Small intestine (tissue), 7 donors: ENCODE measurements around the gene REL. TPM values are rescaled to one million over a fixed set of nuclear protein-coding genes. Genes with fewer than 3 reads are reported as not detected.

Experiments used
- DNase-seq, 2 donors: peaks; one replicate each; pipeline versions ENCODE4 v3.0.0 to v3.0.0-alpha.2; 2013
- FAIRE-seq: peaks from 2 replicates; lab custom pipeline; 2012; peaks lifted over from hg19 to GRCh38; lab: Jason Lieb, UNC
- H3K27ac ChIP-seq, 3 donors: one replicate each; pipeline ENCODE4 v1.5.1; 2013; ENCODE audit warnings: low read length in 2 of 3, mild to moderate bottlenecking in 2 of 3, control low read depth in 1 of 3, inconsistent platforms in 1 of 3, low read depth in 1 of 3, moderate library complexity in 1 of 3
- H3K27me3 ChIP-seq, 3 donors: one replicate each; pipeline ENCODE4 v1.6.1; 2013; ENCODE audit warnings: low read length in 3 of 3, inconsistent platforms in 1 of 3; ENCODE audit not compliant: control insufficient read depth in 3 of 3, insufficient read depth in 3 of 3
- H3K36me3 ChIP-seq, 3 donors: one replicate each; pipeline ENCODE4 v1.6.1; 2013; ENCODE audit warnings: low read length in 3 of 3, inconsistent platforms in 1 of 3, low read depth in 1 of 3, mild to moderate bottlenecking in 1 of 3, moderate library complexity in 1 of 3; ENCODE audit not compliant: control insufficient read depth in 3 of 3, insufficient read depth in 2 of 3
- H3K4me1 ChIP-seq, 3 donors: one replicate each; pipeline ENCODE4 v1.6.1; 2013; ENCODE audit warnings: low read length in 2 of 3, inconsistent platforms in 1 of 3, low read depth in 1 of 3, mild to moderate bottlenecking in 1 of 3, moderate library complexity in 1 of 3; ENCODE audit not compliant: control insufficient read depth in 3 of 3, insufficient read depth in 2 of 3
- H3K4me3 ChIP-seq, 3 donors: one replicate each; pipeline ENCODE4 v1.5.1; 2013; ENCODE audit warnings: low read length in 3 of 3, control low read depth in 1 of 3, inconsistent platforms in 1 of 3, low read depth in 1 of 3, mild to moderate bottlenecking in 1 of 3, moderate library complexity in 1 of 3
- H3K9me3 ChIP-seq, 2 donors: one replicate each; pipeline ENCODE4 v1.6.1; 2013; ENCODE audit warnings: low read depth in 1 of 2, low read length in 1 of 2; ENCODE audit not compliant: control insufficient read depth in 2 of 2, insufficient read depth in 1 of 2
- WGBS, 3 donors: extraction: QIAGEN DNeasy Blood & Tissue Kit; methylation state at CpG; one replicate each; pipeline ENCODE4 v1.1.7; 2013; 5-methylcytosine and 5-hydroxymethylcytosine counted together
- polyA plus RNA-seq, 4 donors: library from polyadenylated mRNA; stranded (reverse) in 3 of 4; unstranded in 1 of 4; fragments of 200-250 nt in 3 of 4; fragments of 120-200 nt in 1 of 4; gene quantifications; one replicate each; pipeline versions ENCODE4 v1.2.1 to v1.2.3, GENCODE V29; 2013
- donor health status: healthy with polysubstance abuse.
- donor health status: control.
- donor health status: control.
- donor health status: Bipolar disorder and iron deficiency.
- donor health status: healthy.

The REL gene
- polyA plus RNA-seq, 4 donors, result 0.81 to 10.3 (median 2.9) TPM

DNA sequence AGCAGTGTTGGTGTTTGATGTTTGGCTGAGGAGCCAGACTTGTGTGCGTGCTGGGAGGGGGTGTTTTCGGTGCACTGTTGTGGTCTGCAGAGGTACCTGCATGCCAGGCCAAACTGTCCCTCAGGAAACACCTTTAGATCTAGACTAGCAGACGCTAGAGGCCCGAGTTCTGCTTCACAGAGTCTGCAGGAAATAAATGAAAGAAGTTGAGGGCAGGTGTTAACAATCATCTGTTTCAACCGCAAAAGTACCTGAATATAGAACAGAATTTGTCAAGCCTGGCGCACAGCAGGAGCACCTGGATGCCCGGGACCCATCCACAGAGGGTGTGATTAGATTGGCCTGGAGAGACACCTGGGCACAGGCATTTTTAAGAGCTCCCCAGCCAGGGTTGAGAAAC, 40.5 kb upstream of the REL start:
- 56 to 64% (median 56%) methylated on average over 7 of the region's 7 CpGs for WGBS, 3 donors

DNA sequence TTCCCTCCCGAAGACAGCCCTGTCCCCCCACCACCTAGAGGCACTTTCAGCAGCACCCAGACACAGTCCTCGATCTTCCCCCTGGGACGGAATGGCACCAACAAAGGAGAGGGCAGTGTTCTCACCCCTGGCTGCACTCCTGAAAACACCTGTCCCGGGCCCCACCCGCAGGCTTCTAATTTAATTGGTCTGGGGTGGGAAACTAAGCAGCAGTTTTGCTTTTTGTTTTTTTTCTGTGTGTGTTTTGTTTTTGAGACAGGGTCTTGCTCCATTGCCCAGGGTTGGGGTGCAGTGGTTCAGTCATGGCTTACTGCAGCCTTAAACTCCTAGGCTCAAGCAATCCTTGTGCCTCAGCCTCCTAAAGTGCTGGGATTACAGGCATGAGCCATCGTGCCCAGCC, 38.4 kb upstream of the REL start:
- H3K27me3 ChIP-seq, result no peaks in the 10 kb centered on the region
- H3K9me3 ChIP-seq, result no peaks in the 10 kb centered on the region
- H3K4me1 ChIP-seq, result no peaks in the 10 kb centered on the region
- no peak overlapping the region for H3K4me3 ChIP-seq
- no peak for FAIRE-seq
- H3K27ac ChIP-seq, result no peak overlapping the region
- WGBS, 3 donors, result 51 to 68% (median 62%) methylated on average over 6 of the region's 6 CpGs
- DNase-seq, result no peak
- H3K36me3 ChIP-seq, result no peaks in the 10 kb centered on the region

More for the DNA sequence above, 40.5 kb upstream of the REL start:
- no peak overlapping the region for H3K27ac ChIP-seq
- H3K4me1 ChIP-seq, result no peaks in the 10 kb centered on the region
- DNase-seq, result no peak
- FAIRE-seq, result no peak
- no peaks in the 10 kb centered on the region for H3K36me3 ChIP-seq
- no peaks in the 10 kb centered on the region for H3K9me3 ChIP-seq
- no peaks in the 10 kb centered on the region for H3K27me3 ChIP-seq
- no peak overlapping the region for H3K4me3 ChIP-seq

DNA sequence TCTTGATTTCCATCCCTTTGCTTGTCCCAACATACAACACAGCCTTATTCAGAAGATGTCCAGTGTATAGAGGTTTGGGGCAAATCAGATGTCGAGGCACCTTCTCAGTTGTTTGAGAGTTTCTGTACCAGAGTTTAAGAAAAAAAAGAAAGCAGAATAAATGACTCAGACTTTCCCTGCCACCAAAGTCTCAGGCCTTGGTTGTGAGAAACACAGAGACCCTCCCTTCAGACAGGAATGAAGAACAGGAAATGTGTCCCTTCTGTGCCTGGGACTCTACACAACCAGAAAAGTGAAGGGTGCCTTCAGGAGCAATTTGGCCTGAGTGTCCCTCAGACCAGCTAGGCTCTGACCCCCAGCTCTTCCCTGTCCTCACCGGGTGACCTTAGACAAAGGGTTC, 37.3 kb upstream of the REL start:
- FAIRE-seq (no peak), DNase-seq (no peak)
- Histone ChIP-seq H3K27ac (no peak overlapping the region), H3K36me3 (no peaks in the 10 kb centered on the region), H3K4me3 (no peak overlapping the region), H3K9me3 (no peaks in the 10 kb centered on the region), H3K27me3 (no peaks in the 10 kb centered on the region), H3K4me1 (no peaks in the 10 kb centered on the region)
- 83 to 92% (median 84%) methylated on average over 2 of the region's 2 CpGs for WGBS, 3 donors

DNA sequence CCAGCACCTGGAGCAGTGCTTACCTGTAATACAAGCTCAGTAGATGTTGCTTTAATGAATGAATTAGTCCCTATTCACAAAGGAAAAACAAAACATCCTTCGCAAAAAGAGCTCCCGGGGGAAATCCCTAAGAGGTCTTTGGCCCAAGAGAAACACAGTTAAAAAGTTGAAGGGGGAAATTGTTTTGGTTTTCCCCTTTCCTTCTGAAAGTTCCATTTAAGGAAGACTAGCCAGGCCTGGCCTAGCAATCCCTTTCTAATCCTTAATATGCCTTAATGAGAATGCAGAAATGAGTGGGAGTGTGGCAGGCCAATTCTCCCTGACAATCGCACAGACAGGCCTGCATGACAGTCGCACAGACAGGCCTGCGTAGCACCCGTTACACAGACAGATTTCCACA, 33.5 kb upstream of the REL start:
- no peaks in the 10 kb centered on the region for H3K27me3 ChIP-seq
- no peak for FAIRE-seq
- no peaks in the 10 kb centered on the region for H3K4me1 ChIP-seq
- no peaks in the 10 kb centered on the region for H3K9me3 ChIP-seq
- H3K27ac ChIP-seq, result no peak overlapping the region
- no peak overlapping the region for H3K4me3 ChIP-seq
- DNase-seq, result no peak
- WGBS, 3 donors, result 86 to 93% (median 89%) methylated on average over 6 of the region's 6 CpGs
- no peaks in the 10 kb centered on the region for H3K36me3 ChIP-seq

DNA sequence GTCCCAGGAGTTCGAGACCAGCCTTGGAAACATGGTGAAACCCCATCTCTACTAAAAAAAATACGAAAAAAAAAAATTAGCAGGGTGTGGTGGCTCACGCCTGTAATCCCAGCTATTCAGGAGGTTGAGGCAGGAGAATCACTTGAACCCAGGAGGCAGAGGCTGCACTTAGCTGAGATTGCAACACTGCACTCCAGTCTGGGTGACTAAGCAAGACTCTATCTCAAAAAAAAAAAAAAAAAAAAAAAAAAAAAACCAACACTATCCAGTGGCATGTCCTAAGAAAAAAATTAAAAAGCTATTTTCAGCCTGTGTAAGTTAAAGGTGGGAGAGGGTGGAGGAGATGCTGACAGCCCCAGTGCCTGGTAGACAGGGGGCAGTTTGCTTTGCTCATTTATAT, 32.2 kb upstream of the REL start:
- Histone ChIP-seq H3K4me3 (no peak overlapping the region), H3K36me3 (no peaks in the 10 kb centered on the region), H3K27ac (no peak overlapping the region), H3K27me3 (no peaks in the 10 kb centered on the region), H3K4me1 (no peaks in the 10 kb centered on the region), H3K9me3 (no peaks in the 10 kb centered on the region)
- 85 to 92% (median 92%) methylated on average over 3 of the region's 3 CpGs for WGBS, 3 donors
- FAIRE-seq (no peak), DNase-seq (peak in 1 of 2 donors; percentile 16)

DNA sequence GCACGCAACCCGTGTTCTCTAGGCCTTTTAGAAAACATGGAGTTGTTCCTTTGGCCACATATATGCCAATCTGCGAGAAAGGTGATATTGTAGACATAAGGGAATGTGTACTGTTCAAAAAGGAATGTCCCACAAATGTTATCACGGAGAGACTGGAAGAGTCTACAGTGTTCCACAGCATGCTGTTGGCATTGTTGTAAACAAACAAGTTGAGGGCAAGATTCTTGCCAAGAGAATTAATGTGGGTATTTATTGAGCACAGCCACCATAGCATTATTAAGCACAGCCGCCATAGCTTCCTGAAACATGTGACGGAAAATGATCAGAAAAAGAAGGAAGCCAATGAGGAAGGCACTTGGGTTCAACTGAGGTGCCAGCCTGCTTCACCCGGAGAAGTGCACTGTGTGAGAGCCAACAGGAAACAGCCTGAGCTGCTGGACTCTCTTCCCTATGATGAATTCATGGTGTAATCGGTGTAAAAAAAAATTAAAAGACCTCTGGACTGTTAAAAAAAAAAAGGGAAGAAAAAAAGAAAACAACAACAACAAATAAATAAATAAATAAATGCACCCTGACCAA, 29.0 kb upstream of the REL start:
- 70 to 73% (median 70%) methylated on average over 8 of the region's 8 CpGs for WGBS, 3 donors
- H3K4me3 ChIP-seq, result no peak overlapping the region
- H3K4me1 ChIP-seq, result peaks cover 0 to 9% (median 0%) of the 10 kb centered on the region in 3 donors
- no peak overlapping the region for H3K27ac ChIP-seq
- no peaks in the 10 kb centered on the region for H3K9me3 ChIP-seq
- H3K36me3 ChIP-seq, result no peaks in the 10 kb centered on the region
- no peaks in the 10 kb centered on the region for H3K27me3 ChIP-seq
- DNase-seq (peak in 1 of 2 donors; percentile 42), FAIRE-seq (no peak)

DNA sequence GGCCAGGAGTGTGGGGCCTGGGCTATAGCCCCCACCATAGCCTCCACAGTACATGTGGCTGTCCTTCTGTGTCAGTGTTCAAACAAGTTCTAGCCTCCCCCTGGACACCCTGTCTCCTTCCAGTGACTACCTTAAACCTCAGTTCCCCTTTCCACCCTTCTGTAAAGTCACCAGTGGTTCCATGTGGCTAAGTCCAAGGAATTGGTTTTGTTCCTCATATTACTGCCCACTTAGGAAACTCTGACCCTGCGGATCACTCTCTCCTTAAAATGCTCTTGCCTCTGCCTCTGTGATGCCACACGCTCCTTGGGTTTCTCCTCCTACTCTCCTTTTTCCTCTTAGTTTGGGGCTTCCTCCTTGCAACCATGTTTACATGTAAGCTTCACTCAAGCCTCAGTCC, 27.8 kb upstream of the REL start:
- no peaks in the 10 kb centered on the region for H3K27me3 ChIP-seq
- no peak for DNase-seq
- no peak for FAIRE-seq
- no peaks in the 10 kb centered on the region for H3K36me3 ChIP-seq
- no peak overlapping the region for H3K27ac ChIP-seq
- H3K9me3 ChIP-seq, result peaks cover 0 to 3% of the 10 kb centered on the region in 2 donors
- H3K4me3 ChIP-seq, result no peak overlapping the region
- peaks cover 0 to 9% (median 0%) of the 10 kb centered on the region in 3 donors for H3K4me1 ChIP-seq
- 89 to 100% (median 89%) methylated on average over 2 of the region's 2 CpGs for WGBS, 3 donors

DNA sequence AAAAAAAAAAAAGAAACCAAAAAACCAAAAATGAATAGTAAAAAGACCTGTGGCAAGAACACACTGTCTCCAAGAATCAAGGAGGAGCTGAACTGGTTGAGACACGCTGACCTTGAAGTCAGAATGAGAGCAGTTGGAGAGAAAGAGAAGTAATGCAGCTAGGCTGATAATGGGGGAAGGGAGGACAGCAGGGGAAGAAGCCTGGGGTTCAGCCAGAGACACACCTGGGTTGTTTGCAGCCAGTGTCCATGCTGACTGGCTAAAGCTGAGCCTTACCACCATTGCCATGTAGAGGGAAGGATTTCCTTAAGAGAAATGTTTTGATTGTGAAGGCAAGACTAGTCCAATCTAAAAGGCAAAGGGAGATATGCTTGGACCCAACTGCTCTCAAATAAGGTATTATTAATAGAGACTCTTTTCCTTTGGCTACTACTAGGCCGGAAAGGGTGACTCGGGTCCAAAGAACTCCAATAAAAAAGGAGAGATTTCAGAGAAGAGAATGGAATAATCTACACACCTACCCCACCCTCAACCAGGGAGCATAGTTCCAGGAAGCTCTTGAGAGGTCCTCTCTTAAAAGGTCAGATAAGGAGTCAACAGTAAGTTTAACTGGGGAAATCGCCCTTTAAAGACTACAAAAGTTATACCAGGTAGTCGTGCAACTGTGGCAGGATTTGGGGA, 25.2 kb upstream of the REL start:
- H3K27ac ChIP-seq, result peak overlapping the region in 2 of 3 donors; percentile 22 to 76
- H3K9me3 ChIP-seq, result peaks cover 0 to 3% of the 10 kb centered on the region in 2 donors
- DNase-seq (peak; percentile 69 to 70), FAIRE-seq (no peak)
- no peaks in the 10 kb centered on the region for H3K27me3 ChIP-seq
- peaks cover 0 to 12% (median 0%) of the 10 kb centered on the region in 3 donors for H3K4me1 ChIP-seq
- no peak overlapping the region for H3K4me3 ChIP-seq
- no peaks in the 10 kb centered on the region for H3K36me3 ChIP-seq
- WGBS, 3 donors, result 28 to 55% (median 38%) methylated on average over 5 of the region's 5 CpGs
